GM18502 (cell line): ENCODE results near the gene PRSS12.
A peak's percentile ranks its signal among the peaks of the same experiment; 100 is the strongest.
"Not testable (repeated sequence)": the region's sequence is repeated elsewhere in the genome, so short reads cannot be mapped to it uniquely, and the experiment has no call there.

Experiments used
- ATAC-seq: cut with Tn5 transposase; IDR thresholded peaks from one replicate; pipeline ENCODE4 v1.9.1; 2021; ENCODE audit warnings: mild to moderate bottlenecking; ENCODE audit not compliant: unreplicated experiment, poor library complexity

Gene PRSS12

DNA sequence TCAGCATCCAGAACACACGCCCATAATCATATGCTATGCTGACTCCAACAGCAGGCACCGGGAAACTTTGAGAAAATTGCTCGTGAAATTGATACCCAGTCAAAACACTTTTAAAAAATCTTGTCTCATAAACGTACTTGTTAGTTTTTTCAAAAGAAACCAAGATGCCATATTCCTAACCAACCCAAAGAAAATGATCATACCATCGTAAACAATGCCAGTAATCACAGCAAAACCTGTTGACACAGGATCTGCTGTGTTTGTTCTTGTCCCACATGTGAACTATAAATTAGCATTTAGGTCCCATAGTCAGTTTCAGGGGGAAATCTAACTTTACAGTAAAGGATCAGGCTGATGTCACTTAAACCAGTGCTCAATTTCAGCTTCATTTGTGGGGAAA is 23.0 kb downstream of the PRSS12 start:
- no peak for ATAC-seq

DNA sequence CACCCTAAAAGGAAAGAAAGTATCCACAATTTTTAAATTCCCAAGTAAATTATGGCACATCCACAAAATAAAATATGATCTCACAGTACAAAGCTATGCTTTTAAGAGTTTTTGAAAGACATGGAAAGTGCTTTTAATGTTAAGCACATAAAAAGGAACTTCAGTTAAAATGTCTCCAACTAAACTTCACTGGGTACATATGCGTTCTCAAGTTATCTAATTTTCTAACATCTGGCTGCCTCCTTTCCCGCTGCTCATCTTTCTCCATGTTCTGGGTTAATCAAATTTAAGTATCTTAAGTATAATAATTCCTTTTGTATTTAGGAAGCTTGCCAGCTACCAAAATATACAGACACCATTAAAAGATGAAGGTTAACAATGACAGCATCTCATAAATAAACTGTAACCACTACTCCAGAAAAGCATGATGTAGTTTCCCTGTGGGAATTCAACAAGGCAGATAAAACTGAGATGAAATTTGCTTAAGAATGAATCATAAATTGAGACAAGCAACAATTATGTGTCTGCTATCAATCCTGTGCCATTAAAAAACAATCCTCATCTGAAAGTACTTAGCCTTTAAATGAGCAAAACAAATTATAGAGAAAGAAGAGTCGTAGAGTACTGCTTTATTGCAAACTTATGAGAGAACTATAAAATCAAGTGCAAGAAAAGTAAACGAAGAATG is 25.1 kb downstream of the PRSS12 start:
- ATAC-seq, result no peak

DNA sequence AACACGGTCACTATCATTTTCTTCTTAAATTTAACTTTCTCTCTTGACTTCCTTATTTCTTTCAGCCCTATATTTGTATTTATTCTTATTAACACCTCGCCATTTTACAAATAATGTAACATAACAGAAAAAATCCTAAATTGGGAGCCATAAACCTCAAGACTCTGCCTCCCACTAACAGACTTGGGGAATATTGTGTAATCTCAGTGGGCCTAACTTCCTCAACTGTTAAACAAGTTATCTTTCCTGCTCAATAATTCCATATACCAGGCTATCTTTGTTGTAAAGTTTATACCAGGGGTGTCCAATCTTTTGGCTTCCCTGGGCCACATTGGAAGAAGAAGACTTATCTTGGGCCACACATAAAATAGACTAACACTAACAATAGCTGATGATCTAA is 26.2 kb downstream of the PRSS12 start:
- no peak for ATAC-seq

DNA sequence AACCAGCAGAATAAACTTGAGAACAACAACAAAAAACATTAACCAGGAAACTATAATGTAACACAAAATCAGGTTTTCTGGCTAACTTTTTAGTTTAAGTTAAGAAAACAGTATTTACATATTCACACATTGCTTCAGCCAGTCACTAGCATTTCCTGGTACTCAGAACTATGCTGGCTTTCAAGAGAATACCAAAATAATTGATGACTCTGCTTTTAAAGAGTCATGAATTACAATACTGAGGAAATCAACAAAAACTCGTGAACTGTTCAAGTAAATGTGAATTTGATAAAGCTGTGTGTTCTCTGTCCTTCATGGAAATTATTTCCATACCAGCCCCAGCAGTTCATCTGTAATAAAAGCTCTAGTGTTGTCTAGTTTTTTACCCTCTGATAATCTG is 27.4 kb downstream of the PRSS12 start:
- no peak for ATAC-seq

DNA sequence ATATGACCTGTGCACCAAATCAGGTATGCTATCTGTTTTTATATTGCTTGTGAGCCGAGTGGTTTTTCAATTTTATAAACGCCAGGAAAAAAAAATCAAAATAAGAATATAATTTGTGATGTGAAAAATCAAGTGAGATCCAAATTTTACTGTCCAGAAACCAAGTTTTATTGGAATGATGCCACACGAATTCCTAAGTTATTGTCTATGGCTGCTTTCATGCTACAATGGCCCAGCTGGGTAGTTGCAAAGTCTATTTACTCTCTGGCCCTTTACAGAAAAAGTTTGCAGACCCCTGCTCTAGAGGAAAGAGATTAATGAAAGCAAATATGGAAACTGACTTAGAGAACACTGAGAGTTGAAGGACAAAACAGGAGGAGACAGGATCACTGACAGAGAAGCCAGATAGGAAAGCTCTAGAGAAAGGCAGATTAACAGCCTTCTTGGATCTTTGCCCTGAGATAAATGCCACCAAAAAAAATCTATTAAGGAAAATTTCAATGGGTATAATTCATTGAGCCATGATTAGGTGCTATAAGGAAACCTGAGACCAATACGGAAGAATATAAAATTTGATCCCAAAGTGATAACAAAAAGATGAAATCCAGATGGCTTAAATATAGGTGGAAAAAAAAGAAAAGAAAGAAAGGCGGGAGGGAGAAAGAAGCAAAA is 29.8 kb downstream of the PRSS12 start:
- no peak for ATAC-seq

DNA sequence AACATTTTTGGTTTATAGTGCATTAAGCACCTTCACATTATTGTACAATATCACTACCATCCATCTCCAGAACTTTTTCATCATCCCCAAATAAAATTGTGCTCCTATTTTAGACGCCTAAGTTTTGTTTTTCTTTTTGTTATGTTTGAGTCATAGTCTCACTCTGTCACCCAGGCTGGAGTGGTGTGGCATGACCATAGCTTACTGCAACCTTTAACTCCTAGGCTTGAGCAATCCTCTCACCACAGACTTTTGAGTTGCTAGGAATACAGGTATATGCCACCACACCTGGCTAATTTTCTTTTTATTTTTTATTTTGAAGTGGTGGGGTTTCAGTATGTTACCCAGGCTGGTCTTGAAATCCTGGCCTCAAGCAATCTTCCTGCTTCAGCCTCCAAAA is 33.9 kb downstream of the PRSS12 start:
- no peak for ATAC-seq

DNA sequence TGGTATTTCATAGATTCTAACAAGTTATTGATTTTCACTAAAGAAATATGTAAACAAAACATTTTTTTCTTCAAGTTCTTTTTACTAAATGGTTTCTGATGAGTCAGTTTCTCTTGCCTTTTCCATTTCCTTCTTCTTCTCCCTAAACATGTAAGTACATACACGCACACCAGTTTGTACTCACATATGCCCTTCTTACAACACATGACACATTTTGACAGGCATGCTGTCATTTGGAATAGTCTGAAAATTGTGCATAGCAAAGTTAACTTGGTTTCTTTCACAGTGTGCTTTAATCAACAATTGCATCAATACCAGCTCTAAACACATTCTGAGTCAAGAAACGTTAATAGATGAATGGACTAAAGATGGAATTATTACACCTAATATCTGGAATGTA is 35.1 kb downstream of the PRSS12 start:
- ATAC-seq, result no peak

DNA sequence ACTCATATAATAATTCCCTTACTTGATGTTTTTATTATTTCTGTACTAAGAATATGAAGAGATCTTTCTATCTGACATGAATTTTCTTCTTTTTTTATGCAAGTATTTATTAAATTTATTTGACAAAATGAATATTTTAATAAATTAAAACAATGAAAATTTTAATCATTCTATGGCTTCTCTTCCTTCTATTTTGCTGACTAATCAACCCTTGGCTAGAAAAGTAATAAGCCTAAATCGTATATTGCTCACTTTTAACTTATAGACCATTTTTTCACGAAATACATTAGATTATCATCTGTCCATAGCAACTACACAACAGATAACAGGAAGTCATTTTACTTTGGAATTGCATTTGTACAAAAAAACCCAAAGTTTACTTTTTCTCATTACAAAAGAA is 38.6 kb downstream of the PRSS12 start:
- no peak for ATAC-seq

DNA sequence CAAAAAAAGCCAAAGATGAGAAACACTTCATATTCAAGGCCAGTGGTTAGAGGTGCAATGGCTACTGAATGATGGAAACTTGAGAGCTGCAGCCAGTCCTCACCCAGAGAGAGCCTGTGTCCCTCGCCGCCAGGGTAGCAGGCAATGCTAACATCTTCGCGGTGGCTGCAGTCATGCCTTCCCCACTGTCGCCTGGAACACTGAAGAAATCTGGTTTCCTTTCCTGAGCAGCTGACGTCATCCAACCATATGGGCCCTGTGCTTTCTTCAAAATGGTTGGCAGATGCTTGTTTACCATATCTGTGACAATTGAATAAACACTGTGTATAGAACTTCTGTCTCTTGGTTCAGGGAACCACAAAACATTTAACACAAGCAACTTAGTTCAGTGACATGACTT is 39.7 kb downstream of the PRSS12 start:
- no peak for ATAC-seq

DNA sequence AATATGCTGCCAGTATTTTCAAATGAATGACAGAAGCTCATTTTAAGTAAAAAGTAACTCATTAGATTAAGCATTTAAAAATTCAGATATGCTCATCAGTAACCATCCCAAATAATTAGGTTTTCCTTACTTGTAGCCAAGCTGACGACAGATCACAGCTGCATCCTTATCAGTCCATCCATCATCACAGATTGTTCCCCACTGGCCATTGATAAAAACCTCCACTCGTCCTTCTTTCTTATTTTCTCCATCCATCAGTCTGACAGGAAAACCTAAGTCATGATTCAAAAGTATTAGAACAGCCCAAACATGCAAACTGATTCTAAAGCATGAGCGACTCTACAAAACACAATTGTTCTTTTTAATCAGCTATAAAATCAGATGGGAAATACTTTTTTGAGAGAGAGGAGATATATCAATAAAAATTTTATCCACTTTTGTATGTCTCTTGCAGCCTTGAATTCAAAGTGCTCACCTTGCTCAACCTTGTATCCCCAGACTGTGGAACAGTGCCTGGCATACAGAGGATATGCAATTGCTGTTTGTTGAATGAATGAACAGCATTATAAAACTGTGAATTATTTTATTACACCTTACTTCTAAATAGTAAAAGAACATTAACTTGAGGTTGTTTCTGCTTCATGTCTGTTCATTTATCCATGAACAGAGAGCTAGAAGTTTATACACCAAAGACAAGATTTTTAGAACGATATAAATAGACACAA is 44.3 kb downstream of the PRSS12 start:
- no peak for ATAC-seq

DNA sequence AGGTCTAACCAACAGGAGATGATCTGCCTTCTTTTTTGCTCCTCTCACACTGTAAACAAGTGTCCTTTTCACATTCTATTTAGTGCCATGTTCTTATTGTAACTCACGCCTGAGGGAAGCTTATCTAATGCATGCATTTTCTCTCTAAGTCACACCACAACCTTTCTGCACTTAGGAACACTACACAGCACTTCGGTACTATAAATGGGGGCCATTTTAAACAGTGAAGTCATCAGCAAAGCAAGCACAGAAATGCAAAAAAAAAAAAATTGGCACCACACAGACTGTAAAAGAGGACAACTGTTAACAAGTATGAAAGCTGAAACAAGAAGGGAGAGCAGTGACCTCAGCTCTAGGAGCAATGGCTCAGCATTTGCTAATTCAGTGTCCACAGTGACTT is 45.2 kb downstream of the PRSS12 start:
- ATAC-seq, result no peak

DNA sequence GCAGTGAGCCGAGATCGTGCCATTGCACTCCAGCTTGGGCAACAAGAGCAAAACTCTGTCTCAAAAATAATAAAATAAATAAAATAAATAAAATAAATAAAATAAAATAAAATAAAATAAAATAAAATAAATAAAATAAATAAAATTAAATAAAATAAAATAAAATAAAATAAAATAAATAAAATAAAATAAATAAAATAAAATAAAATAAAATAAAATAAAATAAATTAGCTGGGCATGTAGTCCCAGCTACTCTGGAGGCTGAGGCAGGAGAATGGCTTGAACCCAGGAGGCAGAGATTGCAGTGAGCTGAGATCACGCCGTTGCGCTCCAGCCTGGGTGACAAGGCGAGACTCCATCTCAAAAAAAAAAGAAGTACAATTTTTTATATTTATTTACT is 53.2 kb downstream of the PRSS12 start:
- not testable (repeated sequence) for ATAC-seq

DNA sequence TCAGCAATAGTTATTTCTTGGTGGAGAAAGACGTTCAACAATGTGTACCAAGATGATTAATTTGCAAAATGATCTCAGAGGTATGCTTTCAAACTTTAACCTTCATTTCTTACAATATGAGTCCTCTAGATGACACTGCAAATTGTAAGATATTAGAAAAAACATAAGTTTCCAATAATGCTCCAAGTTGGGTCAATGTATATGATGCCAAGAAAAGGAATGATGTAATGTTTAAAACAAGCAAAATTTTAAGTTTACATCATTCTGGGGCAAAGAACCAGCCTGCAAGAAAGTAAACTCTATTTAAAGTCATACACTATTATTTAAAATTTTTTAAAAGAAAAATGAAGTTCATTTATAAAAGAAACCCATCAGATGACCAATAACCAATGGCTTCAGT is 56.1 kb downstream of the PRSS12 start:
- no peak for ATAC-seq

DNA sequence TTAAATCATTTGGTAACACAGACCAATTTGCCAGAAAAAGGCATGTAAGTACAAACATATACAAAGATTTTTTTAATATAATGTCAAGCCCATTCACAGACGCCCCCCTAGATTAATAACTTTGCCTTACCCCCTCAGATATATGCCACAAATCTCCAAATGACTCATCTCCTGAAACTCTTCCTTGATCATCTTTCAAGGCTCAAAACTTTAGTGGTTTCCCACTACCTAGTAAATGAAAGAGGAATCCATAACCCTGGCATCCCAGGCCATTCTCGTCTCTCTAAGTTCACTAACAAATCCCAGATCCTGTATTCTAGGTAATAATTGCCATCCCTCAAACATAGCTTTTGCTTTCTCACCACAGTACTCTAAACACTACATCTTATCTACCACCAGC is 61.9 kb downstream of the PRSS12 start:
- no peak for ATAC-seq

DNA sequence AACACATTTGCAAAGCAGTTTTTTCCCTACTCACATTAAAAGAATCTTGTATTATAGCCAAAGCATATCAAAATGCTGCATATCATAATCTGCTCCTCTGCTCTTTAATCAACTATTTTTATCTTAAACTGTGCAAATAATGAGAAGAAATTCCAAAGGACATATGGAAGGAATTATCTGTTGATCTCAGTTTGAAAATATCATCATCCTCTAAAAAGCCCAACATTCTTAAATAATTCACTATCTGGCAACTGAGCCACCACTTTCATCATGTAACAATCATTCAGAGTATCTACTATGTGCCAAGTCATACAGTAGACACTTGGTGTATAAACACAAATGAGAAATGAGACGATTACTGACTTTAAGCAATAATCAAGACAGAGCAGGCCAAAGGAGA is 63.0 kb downstream of the PRSS12 start:
- ATAC-seq, result no peak

DNA sequence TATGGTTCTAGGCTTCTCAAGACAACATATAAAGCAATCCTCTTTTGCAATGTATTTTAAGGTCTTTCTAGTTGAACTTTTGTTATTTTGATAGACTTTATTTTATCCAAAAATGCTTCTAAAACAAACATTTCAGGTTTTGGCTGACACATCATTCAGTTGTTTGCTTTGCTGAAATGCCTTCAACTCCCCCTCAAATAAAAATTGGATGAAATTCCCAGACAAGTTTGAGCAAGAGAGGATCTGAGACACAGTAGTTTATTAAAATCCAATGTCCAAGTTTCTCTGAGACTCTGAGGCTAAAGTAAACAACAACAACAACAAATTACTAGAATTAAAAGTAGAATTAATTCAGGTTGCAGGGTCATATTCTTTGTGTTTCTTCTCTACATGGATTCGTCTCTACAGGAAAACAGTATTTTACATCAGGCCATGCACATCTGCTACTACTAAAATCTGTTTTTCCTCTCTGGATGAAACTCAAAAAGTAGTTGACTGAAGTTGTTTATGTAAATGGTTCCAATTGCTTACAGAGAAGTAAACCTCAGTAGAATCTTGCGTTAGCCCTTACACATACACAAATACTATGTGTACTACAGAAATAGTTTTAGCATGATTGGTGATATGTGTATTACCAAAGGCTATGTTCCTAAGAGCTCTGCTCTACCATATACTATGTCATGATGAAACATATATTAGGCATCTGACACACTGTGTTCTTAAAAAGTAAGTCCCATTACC is 64.9 kb downstream of the PRSS12 start:
- ATAC-seq, result no peak

DNA sequence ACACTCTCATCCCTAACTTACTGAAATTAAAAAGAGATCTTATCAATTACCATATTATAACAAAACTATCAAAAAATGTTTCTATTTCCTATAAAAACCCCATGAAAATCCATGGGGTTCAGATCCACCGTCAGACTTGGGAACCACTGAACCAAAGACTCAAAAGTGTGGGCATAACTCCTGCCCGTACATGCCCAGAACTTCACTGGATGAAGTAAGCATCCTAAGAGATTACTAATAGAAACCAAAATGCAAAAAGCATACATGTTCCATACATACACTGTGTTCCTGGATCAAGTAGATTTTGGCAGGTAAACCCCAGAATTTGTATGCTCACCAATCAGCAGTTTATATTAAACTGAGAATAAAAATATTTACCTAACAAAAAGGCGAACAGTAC is 66.1 kb downstream of the PRSS12 start:
- no peak for ATAC-seq

DNA sequence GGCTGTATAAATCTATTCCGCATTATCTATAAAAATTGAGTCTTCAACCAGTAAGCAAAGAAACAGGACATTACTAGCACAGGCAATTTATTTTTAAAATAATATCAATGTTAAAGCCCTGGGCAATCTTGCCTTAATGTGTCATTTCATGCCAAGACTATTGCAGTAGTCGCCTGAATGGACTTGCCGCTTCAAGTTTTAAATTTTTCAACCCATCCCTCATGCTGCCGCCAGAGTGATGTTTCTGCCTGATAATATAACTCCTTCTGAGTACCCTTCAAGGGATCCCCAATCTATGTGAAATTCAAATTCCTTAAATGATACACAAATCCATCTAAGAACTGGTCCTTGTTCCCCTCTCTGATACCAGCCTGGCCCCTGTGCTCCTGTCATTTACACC is 66.9 kb downstream of the PRSS12 start:
- no peak for ATAC-seq

DNA sequence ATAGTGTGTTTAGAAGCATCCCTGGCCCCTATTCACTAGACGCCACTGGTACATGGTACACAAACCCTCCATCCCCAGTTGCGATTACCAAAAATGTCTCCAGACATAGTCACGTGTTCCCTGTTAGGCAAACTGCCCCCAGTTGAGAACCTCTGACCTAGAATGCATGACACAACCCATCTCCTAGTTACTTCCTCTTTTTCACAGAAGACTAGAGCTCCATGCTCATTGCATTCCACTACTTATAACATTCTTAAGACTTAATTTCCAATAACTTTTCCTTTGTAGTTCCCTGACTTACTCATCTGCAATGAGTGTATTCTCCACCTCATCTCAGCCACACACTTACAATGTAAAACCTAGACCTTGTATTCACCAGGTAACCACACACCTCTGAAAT is 68.6 kb downstream of the PRSS12 start:
- peak; percentile 60 for ATAC-seq

DNA sequence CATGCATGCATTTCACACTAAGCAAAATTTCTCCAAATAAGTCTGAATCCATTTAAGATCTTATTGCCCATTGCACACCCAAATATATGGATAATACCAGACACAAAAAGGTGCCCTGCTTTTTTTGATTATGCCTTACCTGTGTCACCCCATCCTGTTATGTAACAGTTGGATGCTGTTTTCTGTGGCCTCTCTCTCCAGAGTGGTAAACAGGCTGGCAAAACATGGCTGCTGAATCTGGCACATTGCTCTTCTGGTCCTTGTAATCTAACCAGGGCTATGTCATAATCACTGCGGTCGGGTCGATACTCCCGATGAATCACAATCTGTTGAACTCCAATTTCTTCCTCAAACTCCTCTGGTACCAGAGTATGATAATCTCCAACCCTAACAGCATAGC is 70.1 kb downstream of the PRSS12 start:
- no peak for ATAC-seq
